GM18951 (cell line): ENCODE measurements around the gene GSE1.

Experiments used
- POLR2A ChIP-seq: IDR thresholded peaks from 4 replicates; pipeline ENCODE4 v1.6.1; 2011; ENCODE audit warnings: mild to moderate bottlenecking; ENCODE audit not compliant: insufficient read length, insufficient read depth; ENCODE audit errors: extremely low read depth
- in situ Hi-C: fragments of 300-500 bp; cut with MboI; formaldehyde crosslinking; loops from one replicate; pipeline ENCODE4 v1.12.0; 2022; ENCODE audit warnings: low sequenced_read_pairs, mixed read lengths, inconsistent platforms; ENCODE audit not compliant: unreplicated experiment

Gene GSE1

DNA sequence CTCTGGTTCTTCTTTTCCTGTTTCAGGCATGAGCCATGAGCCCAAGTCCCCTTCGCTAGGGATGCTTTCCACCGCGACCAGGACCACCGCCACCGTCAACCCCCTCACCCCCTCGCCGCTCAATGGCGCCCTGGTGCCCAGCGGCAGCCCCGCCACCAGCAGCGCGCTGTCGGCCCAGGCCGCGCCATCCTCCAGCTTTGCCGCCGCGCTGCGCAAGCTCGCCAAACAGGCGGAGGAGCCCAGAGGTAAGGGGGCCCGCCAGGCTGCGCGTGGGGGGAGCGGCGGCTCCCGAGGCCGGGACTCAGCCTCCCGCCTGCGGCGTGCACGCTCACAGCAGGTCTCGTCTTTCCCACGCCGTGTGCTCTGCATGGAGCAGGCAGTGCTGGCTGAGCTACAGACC, 20.8 kb downstream of the GSE1 start:
- no peak for TF ChIP-seq POLR2A
- in situ Hi-C loops: no loop called here

- no peak for TF ChIP-seq POLR2A
- in situ Hi-C loops: no loop called here
Measured at GRCh38 chr16:85634747-85635544, 21.8 kb downstream of the GSE1 start.

GRCh38 chr16:85635545-85636140, 22.5 kb downstream of the GSE1 start:
- TF ChIP-seq POLR2A: no peak
- in situ Hi-C loops: no loop called here

DNA sequence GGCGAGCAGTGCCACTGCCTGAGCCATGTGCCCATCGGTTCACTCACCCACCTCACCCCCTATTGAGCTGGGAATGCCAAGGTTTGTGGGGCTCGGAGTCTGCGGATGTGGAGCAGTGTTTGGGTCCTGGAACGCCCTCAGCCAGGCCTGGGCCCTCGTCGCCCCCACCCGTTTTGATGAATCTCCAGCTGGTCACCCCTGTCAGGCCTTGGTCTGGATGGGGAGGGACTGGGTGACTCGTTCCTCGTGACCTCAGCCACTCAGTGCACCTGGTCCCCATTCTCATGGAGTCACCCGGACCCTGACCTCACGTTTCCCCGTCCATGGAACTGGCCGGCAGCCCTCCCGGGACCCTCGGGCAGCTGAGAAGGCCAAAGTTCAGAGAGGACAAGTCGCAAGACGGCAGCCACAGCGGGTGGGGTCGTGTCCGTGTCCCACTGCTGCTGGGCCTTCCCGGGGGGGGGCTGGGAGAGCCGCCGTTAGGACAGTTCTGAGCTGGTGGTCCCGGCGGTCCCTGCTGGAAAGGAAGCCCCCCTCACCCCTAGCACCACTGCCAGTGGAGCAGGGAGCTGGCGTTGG, 23.2 kb downstream of the GSE1 start:
- TF ChIP-seq POLR2A: no peak
- in situ Hi-C loops: no loop called here

DNA sequence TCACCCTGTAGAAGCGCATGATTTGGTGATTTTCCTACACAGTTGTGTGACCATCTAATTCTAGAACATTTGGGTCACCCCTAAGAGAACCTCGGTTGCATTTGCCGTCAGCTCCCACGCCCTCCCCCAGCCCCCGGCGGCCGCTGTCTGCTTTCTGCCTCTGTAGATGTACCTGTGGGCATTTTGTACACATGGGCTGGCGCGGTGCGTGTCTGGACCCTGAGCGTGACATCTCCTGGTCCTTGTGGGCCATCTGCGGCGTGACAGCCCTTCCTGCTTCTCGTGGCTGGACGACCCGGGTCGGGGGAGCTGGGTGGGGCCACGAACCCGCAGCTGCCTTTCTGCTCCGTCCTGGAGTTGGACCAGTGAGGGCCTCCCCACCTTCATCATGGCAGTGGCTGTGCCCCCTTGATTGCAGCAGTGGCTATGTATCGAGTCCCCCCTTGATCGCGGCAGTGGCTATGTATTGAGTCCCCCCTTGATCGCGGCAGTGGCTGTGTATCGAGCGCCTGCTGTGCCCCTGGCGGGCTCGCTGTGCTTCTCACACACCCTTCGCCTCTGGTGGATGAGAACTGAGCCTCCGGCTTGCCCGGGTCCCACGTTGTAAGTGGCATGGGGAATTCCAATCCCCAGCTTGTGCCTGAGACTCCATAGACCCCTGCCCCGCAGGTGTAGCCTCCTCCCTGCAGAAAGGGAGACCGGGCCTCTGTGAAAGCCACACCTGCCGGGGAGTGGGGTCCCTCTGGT, 24.1 kb downstream of the GSE1 start:
- in situ Hi-C loops: no loop called here
- no peak for TF ChIP-seq POLR2A

DNA sequence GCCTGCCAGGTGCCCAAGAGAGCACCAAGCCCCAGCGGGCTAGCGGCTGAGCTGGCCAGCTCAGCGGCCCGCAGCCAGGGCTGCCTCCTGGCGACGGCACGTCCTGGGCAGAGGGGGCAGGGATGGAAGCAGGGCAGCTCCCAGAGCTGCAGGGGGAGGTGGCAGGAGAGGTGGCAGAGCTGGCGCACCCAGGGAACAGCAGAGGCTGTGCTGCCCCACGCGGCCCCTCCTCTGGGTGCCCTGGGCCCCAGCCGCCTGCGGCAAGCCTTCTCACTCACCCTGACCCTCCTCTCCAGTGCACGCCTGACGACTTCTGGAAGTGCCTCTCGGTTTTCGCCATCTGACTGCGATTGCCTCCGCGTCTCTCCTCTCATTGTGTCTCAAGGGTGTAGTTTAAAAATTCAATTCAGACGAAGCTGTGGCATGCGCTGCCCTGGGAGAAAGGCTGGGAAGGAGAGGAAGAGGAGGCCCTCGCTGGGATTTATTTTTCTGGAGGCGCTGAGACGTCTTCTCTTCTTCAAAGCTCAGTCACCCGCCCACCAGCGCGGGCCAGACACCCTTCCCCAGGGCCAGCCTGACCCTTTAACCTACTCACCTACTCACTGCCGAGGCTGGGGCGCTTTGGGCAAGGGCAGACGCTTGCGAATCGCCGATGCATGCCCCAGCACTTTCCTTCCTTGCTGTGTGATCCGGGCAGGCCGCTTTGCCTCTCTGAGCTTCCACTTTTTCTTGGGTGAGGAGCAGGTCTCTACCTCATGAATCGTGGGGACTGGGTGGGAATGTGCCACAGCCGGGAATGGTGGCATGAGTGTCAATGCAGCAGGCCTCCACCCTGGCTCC, 24.9 kb downstream of the GSE1 start:
- in situ Hi-C loops: no loop called here
- no peak for TF ChIP-seq POLR2A

DNA sequence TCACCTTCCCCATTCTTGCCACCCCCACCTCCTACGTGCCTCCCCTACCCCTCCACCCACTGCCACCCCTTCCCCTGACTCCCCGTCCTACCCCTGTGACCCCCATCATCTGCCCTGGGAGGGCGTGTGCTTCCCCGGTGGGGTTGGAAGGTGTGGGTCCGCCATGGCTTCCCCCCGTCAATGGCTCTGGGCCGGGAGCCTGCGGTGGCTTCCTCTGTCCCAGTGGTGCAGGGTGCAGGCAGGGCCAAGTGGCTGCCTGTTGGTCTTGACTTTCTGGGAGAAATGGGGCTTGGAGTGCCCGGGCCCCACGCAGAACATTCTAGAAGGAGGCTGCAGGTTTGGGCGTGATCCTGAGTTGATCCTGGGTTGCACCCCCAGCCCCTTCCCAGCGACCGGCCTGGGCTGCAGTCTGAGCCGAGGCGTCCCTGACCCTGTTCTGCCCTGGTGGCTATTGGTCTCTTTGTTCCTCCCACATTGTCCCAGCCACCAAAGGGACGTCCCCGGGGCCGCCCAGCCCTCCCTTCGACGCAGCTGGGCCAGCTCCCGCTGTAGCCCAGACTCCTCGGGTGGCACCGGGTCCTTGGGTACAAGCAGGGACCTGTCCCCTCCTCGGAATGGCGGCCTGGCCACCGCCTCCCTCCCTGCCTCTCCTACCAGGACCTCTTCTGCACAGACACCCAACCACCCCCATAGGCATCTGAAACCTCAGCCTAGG, 25.7 kb downstream of the GSE1 start:
- TF ChIP-seq POLR2A: no peak
- in situ Hi-C loops: no loop called here

DNA sequence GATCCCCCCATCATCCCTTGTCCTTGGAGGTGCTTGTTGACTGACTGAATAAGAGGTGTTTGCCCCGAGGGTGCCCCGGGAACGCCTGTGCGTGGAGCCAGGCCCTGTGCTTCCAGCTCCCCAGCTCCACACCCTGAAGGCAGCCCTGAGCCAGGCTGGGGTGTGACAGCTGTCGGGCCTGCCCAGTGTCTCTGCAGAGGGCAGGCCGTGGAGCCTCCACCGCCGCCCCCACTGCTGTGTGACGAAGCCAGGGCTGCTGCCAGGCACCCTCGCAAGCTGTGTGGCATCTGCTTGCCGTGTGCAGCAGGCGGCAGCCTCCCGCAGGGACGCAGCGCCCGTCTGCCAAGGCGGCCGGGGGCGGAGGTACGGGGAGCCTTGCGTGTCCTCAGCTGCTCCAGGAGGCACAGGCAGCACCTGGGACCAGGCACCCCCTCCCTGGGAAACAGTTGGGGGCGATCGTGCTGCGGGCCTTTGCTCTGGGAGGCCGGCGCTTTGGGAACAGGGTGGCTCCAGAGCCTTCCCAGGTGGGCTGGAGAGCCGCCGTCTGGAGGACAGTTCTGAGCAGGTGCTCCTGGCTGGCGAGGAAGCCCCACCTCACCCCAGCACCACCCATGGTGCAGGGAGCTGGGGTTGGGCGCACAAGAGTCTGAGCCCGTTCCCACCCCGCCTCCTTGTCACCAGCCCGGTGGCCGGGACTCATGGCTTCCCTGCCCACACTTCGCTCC, 26.6 kb downstream of the GSE1 start:
- TF ChIP-seq POLR2A: no peak
- in situ Hi-C loops: no loop called here

- in situ Hi-C loops: no loop called here
- TF ChIP-seq POLR2A: no peak
Measured at GRCh38 chr16:85640254-85640558, 27.1 kb downstream of the GSE1 start.

DNA sequence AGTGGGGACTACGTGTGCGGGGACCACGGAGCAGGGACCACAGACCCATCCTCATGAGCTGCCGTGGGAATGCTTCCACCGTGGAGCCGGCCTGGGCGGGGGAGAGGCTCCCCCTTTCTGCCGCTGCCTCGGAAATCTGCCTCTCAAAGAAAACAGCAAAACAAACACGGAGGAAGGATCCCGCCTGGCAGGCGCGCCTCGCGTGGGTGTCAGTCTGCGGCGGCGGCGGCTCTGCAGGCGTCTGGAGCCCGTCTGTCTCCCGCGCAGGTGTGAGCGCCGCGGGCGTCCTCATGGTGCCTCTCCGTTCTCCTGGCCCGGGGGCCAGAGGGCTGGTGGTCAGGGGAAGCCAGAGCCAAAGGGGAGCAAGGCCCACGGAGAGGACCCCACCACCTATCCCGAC, 27.5 kb downstream of the GSE1 start:
- no peak for TF ChIP-seq POLR2A
- in situ Hi-C loops: no loop called here

- in situ Hi-C loops: no loop called here
- no peak for TF ChIP-seq POLR2A
Measured at GRCh38 chr16:85641305-85641704, 28.2 kb downstream of the GSE1 start.

GRCh38 chr16:85641776-85642176, 28.7 kb downstream of the GSE1 start:
- in situ Hi-C loops: no loop called here
- TF ChIP-seq POLR2A: no peak

DNA sequence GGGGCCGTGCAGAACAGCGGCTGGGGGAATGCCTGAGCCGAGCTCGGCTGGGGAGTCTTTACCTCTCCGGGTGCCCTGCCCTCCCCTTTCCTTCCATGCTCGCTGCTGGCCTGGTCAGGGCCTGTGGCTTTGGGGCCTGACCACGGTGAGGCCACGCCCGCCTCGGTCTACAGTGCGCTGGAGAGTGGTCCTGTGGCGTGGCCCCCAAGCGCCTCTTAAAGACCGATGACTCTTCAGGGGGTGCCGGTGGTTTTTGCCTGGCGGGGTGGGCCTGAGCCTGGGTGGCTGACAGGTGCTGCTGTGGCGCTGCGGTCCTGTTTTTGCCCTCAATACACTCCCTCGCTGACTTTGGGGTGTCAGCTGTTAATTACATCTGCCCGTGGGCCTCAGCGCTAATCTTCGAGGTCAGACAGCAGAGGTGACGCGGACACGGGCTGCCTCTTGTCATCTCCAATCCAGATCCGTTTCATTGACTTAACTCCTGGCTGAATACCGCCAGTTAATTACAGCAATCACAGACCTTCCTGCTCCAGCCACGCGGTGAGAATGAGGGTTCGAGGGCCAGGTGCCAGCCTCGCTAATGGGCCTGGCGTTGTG, 29.7 kb downstream of the GSE1 start:
- in situ Hi-C loops: no loop called here
- no peak for TF ChIP-seq POLR2A
